H4 (cell line): ENCODE measurements around the gene TAS2R30. TPM values are rescaled to one million over a fixed set of nuclear protein-coding genes. Genes with fewer than 3 reads are reported as not detected.
A peak's percentile ranks its signal among the peaks of the same experiment; 100 is the strongest.

Source experiments
- DNase-seq: peaks from one replicate; pipeline ENCODE4 v3.0.0-alpha.2; 2015; ENCODE audit warnings: low spot score
- total RNA-seq: library from RNA; depleted of rRNA; stranded (reverse); fragments of >200 nt; shearing (Covaris generic); gene quantifications from 2 replicates; pipeline ENCODE4 v1.2.3, GENCODE V29; 2014; rRNA removed

TAS2R30 gene, protein sequence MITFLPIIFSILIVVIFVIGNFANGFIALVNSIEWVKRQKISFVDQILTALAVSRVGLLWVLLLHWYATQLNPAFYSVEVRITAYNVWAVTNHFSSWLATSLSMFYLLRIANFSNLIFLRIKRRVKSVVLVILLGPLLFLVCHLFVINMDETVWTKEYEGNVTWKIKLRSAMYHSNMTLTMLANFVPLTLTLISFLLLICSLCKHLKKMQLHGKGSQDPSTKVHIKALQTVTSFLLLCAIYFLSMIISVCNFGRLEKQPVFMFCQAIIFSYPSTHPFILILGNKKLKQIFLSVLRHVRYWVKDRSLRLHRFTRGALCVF
- total RNA-seq = 0.10 TPM in 1 of 2 replicates, not detected in the other

DNA sequence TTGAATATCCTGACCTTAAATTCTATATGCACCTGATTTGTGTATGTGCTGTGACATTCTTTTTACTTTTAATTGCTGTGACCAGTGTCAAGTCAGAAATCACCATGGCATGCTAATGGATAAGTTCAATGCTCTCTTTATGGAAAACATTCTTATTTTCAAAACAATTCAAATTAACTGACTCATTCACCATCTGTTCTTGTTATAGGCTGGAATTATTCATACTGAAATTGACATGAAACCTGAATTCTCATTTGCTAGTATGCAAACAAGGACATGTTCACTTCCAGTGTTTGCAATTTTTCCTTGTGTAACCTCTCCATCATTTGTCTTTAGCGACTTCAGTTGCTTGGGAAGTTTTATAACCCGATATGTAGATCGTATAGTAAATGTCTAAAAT, at the start of gene TAS2R30:
Gene TAS2R30, minus strand, starts transcription at position 340 of the 400 bp plus-strand sequence. CDS start 400 bp downstream, outside the sequence.
- no peak for DNase-seq

DNA sequence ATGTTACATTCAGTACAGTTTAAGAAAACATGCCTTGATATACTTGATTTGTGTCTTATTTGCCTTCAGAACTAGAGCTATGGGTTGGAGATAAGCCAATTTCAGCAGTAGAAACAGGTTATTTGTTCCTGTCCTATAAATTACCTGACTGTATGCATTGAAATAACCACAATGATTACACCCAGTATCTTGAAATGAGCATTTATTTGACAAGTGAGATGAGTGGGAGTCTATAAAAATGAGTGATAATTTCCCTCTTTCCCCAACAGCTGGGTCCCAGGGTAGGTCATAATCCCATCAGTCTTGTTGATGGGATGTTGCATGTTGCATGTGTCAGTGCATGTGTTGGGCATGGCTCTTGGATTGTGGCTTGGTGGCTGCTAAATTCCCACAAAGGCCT, 48.6 kb upstream of the TAS2R30 start:
- no peak for DNase-seq

- DNase-seq = no peak
These were observed 48.1 kb upstream of the TAS2R30 start for GRCh38 chr12:11182529-11182928.

GRCh38 chr12:11178250-11178649, 43.8 kb upstream of the TAS2R30 start:
- no peak for DNase-seq

GRCh38 chr12:11174022-11174421, 39.6 kb upstream of the TAS2R30 start:
- DNase-seq = no peak

- DNase-seq = no peak
These were observed 37.7 kb upstream of the TAS2R30 start for GRCh38 chr12:11171969-11172675.

GRCh38 chr12:11171145-11171968, 36.9 kb upstream of the TAS2R30 start, which contains the start of gene SMIM10L1:
SMIM10L1 (plus strand) TSS chr12:11171194; CDS start chr12:11171357, 163 bp downstream.
- peak; percentile 95 for DNase-seq

GRCh38 chr12:11170810-11171144, 36.3 kb upstream of the TAS2R30 start:
- no peak for DNase-seq

- DNase-seq = no peak
These were observed 31.9 kb upstream of the TAS2R30 start for GRCh38 chr12:11166300-11166699.

DNA sequence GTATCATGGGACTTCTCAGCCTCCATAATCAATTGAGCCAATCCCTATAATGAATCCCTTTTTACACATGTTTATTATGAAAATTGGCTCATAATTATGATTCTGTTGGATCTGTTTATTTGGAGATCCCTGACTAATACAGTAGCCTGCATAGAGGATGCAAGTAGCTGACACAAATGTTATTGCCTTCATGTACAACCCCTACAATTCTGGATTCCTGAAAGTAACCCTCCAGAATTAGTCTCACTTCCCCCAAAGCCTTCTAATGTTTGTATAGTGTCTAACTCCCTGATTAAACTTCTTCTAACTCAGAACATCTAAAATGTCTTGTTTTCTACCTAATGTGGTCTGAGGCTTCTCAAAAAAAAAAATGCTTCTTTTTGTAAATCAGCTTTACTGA, 29.9 kb upstream of the TAS2R30 start:
- DNase-seq = no peak

GRCh38 chr12:11162502-11162901, 28.1 kb upstream of the TAS2R30 start:
- no peak for DNase-seq

DNA sequence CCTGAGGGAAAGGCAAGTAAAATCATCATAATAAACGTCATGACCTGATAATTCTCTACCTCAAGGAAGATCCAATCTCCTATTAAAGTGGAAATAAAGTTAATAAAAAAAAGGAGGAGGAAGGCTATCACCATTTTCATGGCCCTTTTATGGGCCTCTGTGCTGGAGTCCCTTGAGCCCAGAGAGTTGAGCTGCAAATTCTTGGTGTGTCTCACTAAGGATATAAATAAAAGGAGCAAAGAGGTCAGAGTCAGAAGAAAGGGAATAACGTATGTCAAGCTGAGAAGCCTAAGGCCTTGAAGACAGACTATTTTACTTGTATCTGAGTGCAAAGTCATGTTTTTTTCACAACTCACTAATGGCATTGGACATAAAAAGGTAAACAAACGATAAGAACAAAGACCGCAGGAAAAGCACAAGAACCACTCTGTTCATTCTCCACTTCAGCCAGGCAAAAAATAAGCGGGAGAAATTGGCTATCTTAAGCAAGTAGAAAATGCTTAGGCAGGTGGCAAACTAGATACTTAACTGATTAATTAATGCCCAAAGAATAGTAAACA, 24.5 kb upstream of the TAS2R30 start:
- no peak for DNase-seq

GRCh38 chr12:11154400-11154925, 20.0 kb upstream of the TAS2R30 start:
- no peak for DNase-seq

DNA sequence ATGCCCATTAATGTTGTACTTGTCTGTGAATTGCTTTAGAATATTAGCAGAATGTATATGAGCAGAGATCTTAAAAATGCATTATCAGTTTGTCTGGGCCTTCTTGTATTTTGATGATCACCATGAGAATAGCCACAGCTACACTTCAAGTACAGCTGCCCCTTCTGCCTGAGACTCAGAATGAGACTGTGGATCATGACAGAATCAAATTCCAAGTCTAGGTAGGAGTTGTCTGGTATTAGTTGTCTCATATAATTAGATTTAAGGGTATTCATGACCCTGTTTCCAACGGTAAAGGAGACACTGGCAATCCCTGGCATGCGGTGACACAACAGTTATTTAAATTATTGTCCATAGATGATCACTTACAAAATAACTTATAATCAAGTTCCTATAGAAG, 18.3 kb upstream of the TAS2R30 start:
- no peak for DNase-seq

- no peak for DNase-seq
These were observed 16.4 kb upstream of the TAS2R30 start for GRCh38 chr12:11150832-11151231.

DNA sequence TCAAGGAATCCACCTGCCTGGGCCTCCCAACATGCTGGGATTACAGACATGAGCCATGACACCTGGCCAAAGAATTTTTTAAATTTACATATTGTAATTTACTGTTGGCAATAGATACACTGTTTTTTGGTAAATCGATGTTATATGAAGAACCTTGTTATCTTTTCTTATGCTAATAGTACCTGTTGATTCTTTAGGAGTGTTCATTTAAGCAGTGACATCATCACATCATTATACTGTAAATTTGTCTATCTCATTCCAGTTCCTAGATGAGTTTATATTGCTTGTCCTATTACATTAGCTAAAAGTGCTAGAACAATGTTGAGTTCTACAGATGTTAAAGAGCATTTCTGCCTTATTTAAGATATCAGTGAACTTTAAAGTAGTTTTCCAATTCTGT, 13.0 kb upstream of the TAS2R30 start:
- DNase-seq = no peak

DNA sequence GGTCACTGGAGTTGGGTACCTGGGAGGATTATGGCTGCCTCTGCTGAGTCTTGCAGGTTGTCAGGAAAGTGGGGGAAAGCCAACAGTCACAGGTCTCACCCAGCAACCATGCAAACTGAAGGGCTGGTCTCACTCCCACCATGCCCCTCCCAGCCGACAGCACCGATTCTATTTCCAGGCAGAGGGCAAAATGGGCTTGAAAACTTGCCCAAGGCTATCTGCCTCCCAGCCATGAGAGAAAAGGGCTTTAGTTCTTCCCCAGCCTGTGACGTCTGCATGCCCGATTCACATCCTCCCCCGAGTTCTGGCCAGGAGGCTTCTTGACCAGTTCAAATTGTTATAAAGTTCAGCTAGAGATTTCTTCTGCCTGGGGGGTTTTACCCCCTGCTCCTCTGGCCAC, 9.9 kb upstream of the TAS2R30 start:
- DNase-seq = no peak

GRCh38 chr12:11143352-11143751, 8.9 kb upstream of the TAS2R30 start:
- no peak for DNase-seq

- DNase-seq = no peak
These were observed 1.6 kb upstream of the TAS2R30 start for GRCh38 chr12:11136075-11136474.

GRCh38 chr12:11133816-11134215, 628 bp downstream of the TAS2R30 start:
- no peak for DNase-seq

GRCh38 chr12:11133162-11133561, 1.3 kb downstream of the TAS2R30 start:
- no peak for DNase-seq

- no peak for DNase-seq
These were observed 3.4 kb downstream of the TAS2R30 start for GRCh38 chr12:11130999-11131398.
